Testis (tissue), 2 donors: Measurements from ENCODE around the gene RPL36.

Experiments used
- POLR2A ChIP-seq: fragments of 450-650 bp; IDR thresholded peaks from one replicate; pipeline ENCODE4 v1.6.1; 2017; ENCODE audit warnings: antibody characterized with exemption, mild to moderate bottlenecking, moderate library complexity
- TF ChIP-seq, protein P1 (sequence below), 3 experiments: fragments of 450-650 bp in 2 of 3; fragments of 200-600 bp in 1 of 3; sonication (generic) in 1 of 3; IDR thresholded peaks; one replicate each; pipeline ENCODE4 v1.5.1; 2016 to 2019; ENCODE audit warnings: antibody characterized with exemption in 3 of 3, mild to moderate bottlenecking in 2 of 3, moderate library complexity in 1 of 3

DNA sequence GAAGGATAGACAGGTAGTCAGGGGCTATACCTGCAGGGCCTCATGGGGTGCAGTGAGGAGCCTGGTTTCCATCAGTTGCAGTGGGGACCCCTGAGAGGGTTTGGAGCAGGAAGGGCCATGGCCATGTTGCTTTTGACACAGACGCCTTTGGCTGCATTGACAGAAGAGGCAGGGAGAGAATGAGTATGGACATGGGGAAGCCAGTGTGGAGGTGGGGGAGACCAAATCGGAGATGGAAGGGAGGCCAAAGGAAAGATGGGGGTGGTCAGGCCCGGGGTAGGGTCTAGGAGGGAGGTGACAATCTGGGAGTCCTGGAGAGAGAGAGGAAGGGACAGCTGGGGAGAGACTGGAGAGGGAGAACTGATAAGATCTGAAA, 8.0 kb upstream of the RPL36 start:
- TF ChIP-seq, protein P1, sequence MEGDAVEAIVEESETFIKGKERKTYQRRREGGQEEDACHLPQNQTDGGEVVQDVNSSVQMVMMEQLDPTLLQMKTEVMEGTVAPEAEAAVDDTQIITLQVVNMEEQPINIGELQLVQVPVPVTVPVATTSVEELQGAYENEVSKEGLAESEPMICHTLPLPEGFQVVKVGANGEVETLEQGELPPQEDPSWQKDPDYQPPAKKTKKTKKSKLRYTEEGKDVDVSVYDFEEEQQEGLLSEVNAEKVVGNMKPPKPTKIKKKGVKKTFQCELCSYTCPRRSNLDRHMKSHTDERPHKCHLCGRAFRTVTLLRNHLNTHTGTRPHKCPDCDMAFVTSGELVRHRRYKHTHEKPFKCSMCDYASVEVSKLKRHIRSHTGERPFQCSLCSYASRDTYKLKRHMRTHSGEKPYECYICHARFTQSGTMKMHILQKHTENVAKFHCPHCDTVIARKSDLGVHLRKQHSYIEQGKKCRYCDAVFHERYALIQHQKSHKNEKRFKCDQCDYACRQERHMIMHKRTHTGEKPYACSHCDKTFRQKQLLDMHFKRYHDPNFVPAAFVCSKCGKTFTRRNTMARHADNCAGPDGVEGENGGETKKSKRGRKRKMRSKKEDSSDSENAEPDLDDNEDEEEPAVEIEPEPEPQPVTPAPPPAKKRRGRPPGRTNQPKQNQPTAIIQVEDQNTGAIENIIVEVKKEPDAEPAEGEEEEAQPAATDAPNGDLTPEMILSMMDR (IDR thresholded peaks at IDR 0.05) = no peak
- no peak for TF ChIP-seq POLR2A
